ENCODE measurements around the gene NLE1. TPM values are rescaled to one million over a fixed set of nuclear protein-coding genes. Genes with fewer than 3 reads are reported as not detected.
"Not testable (repeated sequence)": the region's sequence is repeated elsewhere in the genome, so short reads cannot be mapped to it uniquely, and the experiment has no call there.

The NLE1 gene
- total RNA-seq, 1 donor from 2014 or later, result 19.2 TPM

DNA sequence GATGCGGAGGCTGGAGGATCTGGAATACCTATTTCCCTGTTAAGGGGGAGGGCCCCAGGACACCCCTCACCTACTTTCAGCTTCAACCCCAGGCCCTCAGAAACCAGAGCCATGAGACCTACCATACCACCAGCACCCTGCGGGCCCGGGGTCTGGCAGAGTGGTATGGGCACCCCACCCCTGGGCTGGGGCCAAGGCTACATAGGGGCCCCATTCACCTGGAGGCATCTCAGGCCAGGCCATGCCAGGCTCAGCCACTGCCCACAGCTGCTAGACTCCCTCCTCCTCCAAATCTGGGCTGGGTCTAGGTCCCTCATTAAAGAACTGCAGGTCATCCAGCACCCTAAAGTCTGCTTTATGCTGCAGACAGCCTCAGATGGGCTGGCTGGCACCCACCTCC lies 11.7 kb downstream of the NLE1 start:
- DNase-seq (ENCODE audit: low spot score in 2 of 2) (no peak), FAIRE-seq (no peak)

DNA sequence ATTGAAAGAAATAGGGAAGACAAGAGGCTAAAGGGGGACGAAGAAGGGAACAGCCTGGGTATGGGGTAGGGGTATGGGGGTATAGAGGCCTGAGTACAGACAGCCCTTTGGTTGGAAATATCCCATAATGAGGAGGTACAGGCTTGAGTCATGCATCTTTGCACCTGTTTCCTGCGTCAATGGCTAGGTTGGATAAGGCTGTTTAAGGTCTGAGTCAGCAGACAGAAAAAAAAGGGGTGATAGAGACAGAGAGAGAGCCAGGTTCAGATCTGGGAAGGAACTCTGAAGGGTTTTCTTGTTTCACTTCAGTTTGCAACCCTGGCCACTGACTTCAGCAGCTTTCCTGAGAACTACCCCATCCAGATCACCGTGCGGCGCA lies 12.1 kb downstream of the NLE1 start:
- DNase-seq (ENCODE audit: low spot score in 2 of 2) (no peak), FAIRE-seq (no peak)

DNA sequence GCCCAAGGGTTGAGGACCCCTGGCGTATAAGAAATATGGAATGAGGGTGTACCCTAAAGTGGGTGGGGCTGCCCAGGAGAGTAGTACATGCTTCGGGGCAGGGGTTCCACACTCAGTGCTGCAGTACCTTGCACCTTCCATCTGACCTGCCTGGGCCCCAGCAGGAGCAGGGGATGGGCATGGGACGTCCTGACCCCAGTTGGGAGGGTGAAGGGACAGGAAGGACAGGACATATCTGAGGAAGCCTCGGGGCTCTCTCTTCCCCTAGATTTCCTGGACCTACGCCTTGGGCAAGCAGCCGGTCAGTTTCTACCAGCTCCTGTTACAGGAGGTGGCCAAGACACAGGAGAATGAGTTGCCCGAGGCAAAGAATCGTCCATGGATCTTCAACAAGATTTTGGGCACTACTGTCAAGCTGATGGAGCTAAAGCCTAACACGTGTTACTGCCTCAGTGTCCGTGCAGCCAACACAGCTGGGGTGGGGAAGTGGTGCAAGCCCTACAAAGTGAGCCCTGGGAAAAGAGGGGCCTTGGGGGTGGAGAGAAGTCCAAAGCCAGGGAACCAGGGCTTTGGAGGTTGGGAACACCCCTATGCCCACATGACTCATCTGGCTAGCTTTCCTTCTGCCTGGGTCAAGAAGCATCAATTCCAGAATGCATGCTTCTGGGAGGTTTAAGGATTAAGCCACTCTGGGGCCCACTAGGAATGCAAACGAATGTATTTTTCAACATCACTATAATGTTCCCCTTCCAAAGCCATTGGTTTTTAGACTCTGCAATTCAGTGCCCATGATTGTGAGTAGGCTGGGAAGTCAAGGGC lies 12.7 kb downstream of the NLE1 start:
- DNase-seq (ENCODE audit: low spot score in 2 of 2) (no peak), FAIRE-seq (no peak)

DNA sequence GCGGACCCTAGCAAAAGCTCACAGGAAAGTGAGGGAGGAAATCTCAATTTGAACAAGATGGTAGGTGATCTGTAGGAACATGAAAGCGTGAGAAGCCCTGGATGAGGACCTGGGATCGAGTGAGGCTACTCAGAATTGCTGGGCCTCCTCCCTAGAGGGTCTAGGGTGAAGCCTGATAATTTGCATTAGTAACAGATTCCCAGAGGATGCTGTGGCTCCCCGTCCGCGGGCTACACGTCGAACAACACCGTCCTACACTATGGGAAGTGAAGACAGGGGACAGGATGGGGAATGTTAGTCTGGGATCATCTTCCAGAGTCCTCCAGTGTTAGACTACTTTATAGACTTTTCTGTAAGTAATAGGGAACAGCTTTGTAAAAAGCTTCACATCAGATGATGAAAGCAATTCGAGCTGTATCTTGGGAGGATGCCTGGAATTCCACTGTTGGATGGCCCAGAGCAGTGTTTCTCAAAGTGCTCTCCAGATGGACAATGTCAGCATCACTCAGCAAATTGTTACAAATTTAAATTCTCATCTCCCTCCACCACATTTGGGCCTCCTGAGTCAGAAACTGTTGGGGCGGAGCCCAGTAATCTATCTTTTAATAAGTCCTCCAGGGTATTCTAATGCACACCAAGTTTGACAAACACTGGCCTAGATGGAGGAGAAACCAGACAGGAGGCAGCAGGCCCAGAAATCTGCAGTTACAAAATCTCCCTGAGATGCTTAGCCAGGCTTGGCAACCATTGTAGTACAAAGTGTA lies 14.2 kb downstream of the NLE1 start:
- DNase-seq (ENCODE audit: low spot score in 2 of 2) (no peak), FAIRE-seq (no peak)

DNA sequence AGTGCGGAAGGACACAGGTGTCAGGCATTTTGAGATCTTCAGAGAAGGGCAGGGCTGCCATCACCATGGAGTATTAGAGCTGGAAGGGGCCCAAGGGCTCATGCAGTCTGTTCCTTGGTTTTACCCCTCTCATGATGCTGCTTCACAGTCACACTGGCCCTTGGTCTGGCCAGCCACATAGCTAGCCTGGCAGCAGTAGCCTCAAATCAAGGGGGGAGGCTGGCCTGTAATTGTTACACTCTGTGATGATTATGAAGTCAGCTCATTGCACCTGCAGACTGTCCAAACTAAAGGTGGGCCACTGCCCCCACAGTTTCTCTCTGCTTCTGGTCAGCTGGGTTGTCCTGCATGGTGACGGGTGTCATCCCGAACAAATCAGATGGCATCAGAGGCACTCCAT lies 20.8 kb downstream of the NLE1 start, which contains the start of gene FNDC8:
Gene FNDC8, plus strand, starts transcription at position 301 of the 400 bp plus-strand sequence. Its CDS starts 79 bp downstream, at position 380.
- no peak for DNase-seq (ENCODE audit: low spot score in 2 of 2)
- FAIRE-seq, result no peak

DNA sequence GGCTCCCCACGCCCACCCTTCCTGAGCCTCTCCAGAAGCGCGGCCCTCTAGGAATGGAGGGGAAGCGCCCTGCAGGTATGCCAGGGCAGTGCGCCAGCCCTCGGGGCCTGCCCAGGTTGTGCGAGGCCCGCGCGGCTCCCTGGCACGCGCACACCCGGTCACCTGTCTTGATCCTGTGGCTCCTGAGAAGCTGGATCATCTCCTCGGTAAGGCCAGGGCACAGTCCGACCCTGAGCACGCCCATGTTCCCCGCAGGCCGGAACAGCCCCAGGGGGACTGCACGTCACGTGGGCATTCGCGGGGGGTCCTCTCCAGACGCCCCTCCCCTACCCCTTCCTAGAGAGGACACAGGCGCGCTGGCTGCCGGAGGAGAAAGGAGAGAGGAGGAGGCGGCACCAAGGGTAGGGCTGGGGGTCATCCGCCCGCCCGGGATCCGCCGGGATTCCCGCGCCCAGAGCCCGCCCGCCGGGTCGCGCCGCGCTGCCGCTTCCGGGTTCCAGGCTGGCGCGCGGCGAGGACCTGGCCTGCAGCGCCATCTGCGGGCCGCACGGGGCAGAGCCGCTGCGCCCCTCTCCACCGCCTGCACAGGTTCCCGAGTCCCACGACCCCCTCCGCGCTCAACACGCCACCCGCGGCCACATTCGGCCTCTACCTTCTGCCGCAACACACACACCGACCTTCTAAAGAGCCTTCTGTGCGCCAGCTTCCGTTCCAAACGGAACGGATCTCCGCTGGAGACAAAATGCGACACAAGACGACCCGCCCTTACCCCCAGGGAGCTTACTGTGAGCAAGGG lies 22.5 kb downstream of the NLE1 start, which contains the start of gene RAD51D:
Gene RAD51D, minus strand, starts transcription at position 491 of the 796 bp plus-strand sequence. Its CDS starts 247 bp downstream, at position 244.
- no peak for FAIRE-seq
- DNase-seq (ENCODE audit: low spot score in 2 of 2), result peak; percentile 89 to 91

DNA sequence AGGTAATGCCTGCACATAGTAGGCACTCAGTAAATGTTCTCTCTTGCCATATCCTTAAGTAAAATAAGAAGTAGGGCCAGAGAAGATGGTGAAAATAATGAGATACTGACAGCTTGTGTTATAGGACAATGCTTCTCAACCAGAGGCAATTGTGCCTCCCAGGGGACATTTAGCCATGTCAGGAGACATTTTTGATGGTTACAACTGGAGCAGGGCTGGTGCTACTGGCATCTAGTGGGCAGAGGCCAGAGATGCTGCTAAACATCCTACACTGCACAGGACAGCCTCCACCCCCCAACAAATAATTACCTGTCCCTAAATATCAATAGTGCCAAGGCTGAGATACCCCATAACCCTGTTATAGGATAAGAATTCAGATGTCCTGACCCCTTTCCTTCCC lies 24.1 kb downstream of the NLE1 start:
- FAIRE-seq (no peak), DNase-seq (ENCODE audit: low spot score in 2 of 2) (peak in 1 of 2 donors; percentile 29)

DNA sequence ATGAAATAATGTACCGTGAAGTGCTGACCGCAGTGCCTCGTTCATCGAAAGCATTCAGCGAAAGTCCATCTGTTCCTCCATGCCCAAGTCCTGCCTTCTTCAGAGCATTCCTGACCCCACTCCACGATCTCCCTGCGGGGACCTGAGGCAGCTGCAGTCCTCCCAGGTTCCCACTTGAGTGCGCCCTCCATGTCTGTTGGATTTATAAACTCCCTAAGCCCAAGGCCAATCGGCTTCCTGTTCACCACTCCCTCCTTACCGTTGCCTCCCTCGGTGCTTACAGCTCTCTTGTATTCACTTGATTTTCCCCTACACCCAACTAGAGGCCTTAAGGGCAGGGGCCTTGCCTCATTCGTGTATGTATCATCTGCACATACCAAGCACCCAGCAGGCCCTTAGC lies 25.3 kb downstream of the NLE1 start:
- DNase-seq (ENCODE audit: low spot score in 2 of 2), result no peak
- FAIRE-seq, result no peak

DNA sequence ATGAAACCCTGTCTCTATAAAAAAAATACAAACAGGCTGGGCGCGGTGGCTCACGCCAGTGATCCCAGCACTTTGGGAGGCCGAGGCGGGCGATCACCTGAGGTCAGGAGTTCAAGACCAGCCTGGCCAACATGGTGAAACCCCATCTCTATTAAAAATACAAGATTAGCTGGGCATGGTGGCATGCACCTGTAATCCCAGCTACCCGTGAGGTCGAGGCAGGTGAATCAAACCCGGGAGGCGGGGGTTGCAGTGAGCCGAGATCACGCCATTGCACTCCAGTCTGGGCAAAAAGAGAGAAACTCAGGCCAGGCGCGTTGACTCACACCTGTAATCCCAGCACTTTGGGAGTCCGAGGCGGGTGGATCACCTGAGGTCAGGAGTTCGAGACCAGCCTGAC lies 31.3 kb downstream of the NLE1 start:
- FAIRE-seq; DNase-seq (ENCODE audit: low spot score in 2 of 2): not testable (repeated sequence)

DNA sequence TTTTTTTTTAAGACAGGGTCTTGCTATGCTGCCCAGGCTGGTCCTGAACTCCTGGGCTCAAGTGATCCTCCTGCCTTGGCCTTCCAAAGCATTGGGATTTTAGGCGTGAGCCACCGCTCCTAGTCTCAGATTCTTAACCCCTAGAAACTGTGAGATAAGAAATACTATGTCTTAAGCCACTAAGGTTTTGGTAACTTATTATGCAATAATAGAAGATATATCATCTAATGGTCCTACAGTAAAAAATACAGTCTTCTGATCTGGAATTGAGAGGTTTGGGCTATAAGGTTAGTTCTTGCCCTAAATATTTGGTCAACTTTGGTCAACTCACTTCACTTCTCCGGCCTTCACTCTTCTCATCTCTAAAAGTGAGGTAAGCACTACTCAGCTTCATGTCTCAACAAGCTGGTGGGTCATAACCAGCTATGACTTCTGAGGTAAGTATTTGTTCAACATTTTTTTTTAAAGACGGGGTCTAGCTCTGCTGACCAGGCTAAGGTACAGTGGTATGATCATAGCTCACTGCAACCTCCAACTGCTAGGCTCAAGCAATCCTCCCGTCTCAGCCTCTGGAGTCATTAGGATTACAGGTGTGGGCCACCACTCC lies 37.2 kb downstream of the NLE1 start:
- FAIRE-seq (no peak), DNase-seq (ENCODE audit: low spot score in 2 of 2) (no peak)

DNA sequence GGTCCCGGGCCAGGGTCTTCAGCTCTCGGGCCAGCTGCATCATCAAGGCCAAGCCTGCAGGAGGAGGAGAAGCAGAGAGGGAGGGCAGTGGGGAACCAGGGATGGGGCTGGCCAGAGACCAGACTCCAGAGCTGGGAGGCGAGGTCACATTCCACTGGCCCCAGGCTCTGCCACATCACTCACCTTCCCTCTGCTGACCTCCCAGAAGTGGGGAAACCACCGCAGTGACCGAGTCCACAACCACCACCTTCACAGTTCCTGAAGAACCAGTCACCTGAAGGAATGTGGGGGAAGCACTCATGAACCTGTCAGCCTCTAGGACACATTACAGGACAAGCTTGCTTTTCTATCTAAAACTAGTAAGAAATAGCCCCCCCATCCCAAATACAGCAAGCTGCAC lies 38.8 kb downstream of the NLE1 start:
- FAIRE-seq, result no peak
- no peak for DNase-seq (ENCODE audit: low spot score in 2 of 2)

DNA sequence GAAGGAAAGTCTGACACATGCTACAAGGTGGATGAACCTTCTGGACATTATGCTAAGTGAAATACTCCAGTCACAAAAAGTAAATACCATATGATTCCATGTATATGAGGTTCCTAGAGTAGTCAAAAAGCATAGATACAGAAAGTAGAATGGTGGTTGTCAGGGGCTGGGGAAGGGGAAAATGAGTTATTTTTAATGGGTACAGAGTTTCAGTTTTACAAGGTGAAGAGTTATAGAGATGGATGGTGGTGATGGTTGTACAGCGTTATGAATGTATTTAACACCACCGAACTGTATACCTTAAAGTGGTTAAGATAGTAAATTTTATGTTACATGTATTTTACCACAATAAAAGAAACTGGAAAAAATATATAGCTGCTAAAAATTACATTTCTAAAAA lies 40.4 kb downstream of the NLE1 start:
- DNase-seq (ENCODE audit: low spot score in 2 of 2), result no peak
- FAIRE-seq, result no peak

DNA sequence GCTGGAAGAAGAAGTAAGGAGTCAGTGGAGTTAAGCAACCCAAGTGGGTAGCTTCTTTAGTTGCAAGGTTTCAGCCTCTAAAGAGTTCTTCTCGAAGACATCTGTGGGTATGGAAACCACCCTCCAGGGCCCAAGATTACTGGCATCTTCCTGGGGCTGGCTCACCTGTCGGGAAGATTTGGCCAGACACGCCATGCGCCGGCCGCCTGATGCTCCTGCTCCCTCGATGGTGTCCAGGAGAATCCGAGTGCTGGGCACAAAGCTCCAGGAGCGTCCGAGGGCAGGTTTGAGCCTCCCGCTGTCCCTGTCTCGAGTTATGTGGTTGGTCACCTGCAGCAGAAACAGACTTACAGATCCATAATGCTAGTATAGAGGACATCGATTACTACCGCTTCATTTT lies 41.1 kb downstream of the NLE1 start:
- FAIRE-seq (no peak), DNase-seq (ENCODE audit: low spot score in 2 of 2) (no peak)

DNA sequence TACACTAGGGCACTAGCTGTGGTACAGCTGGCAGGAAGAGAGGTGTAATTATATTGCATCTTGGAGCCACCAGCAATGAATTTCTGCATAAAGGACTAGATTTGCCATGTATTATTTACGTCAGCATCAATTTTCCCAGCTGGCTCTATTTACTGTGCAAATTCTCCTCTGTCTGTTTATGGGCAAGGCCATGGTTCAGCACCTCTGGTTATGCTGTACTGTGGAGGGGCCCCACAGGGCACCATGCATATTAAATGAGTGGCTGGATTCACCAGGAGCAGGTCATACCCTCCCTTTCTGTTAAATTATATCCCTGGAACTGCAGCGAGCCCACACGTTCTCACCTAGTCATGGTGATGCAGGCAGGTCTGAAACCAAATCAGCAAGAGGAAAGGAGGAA lies 42.2 kb downstream of the NLE1 start:
- no peak for FAIRE-seq
- DNase-seq (ENCODE audit: low spot score in 2 of 2), result no peak

DNA sequence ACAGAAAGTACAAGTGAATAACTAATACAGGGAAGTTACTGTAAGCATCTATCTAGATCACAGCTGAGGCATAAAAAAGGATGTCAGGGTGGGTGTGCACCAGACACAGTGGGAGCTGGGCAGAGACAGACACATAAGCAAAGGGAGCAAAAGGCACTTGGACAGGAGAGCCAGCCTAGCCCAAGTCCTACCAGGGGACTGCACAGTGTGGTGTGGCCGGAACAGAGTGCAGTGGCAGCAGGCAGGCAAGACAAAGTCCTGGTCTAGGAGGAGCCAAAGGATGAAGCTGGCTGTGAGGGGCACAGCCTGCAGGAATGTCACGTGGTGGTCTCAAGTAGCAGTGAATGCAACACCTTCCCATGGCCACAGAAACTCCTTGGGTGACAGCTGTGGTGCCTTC lies 44.3 kb downstream of the NLE1 start:
- FAIRE-seq (no peak), DNase-seq (ENCODE audit: low spot score in 2 of 2) (no peak)

DNA sequence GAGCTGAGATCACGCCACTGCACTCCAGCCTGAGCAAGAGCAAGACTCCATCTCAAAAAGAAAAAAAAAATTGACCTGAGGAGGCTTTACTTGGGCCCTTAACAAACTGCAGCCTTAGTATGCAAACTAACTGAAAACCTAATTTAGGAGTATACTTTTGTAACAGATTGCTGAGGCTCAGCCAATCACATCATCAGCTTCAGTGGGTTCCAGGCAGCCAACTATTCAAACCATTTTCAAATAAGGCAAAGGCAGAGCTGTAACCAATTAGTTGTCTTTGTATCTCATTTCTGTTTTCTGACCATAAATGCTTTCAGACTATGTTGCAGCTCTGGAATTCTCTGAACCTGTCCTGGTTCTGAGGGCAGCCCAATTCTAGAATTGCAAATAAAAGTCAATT lies 46.4 kb downstream of the NLE1 start:
- FAIRE-seq (no peak), DNase-seq (ENCODE audit: low spot score in 2 of 2) (no peak)

DNA sequence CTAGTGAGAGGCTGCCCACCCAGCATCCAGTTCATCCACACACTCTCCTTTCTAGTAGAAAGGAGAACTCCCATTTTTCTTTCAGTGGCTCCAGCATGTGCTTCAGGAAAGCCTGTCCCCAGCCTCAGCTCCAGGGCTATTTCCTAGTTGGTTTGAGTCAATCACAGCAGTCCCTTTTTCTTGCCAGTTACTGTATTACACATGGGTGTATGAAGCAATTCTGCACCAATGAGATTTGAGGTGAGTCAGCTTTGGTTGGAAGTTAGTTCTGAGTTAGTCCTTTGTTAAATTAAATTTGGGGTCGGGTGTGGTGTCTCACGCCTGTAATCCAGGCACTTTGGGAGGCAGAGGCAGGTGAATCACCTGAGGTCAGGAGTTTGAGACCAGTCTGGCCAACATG lies 47.2 kb downstream of the NLE1 start:
- DNase-seq (ENCODE audit: low spot score in 2 of 2), result no peak
- no peak for FAIRE-seq

DNA sequence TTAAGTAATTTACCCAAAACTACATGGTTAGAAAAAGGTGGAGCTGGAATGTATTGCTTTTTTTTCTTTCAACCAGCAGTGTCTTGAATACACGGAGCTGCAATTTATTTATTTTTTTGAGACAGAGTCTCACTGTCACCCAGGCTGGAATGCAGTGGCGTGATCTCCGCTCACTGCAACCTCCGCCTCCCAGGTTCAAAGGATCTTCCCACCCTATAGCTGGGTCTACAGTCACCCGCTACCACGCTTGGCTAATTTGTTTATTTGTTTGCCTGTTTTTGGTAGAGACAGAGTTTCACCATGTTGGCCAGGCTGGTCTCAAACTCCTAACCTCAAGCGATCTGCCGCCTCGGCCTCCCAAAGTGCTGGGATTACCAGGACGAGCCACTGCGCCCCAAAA lies 51.4 kb downstream of the NLE1 start:
- not testable (repeated sequence) for DNase-seq (ENCODE audit: low spot score in 2 of 2); FAIRE-seq

DNA sequence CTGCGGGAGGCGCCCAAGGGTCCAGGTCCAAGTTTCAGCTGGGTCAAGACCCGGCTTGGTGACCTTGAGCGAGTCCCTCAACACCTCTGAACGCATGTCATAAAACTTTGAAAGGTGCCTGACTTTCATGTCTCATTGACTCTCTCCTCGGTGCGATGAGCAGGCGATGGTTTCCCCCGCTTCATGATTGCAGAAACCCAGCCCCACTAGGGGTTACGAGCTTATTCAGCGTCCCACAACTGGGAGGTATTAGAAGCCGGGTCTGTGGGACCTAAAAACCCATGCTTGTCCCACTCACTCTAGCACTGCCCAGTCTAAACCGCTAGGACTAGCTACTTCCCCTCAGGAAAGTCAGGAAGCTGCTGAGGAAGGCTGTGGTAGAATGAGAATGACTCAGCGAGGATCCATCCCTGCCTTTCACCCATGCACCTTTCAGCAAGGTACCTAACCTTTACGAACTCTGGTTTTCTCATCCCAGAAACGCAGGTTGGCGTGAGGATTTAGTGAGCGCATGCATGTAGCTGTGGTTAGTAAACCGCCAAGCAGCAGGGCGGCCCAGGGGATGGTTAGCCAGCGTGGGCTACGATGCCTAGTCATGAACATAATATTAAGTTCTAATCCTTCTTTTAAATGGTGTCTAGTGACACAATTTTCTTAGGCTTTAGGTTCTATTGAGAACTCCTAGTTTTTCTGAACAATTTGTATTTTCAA lies 52.4 kb downstream of the NLE1 start:
- DNase-seq (ENCODE audit: low spot score in 2 of 2), result no peak
- FAIRE-seq, result no peak

Data from frontal cortex (tissue), 4 donors.